Measurements from ENCODE around the gene ABCD4.

ABCD4 gene

GRCh38 chr14:74290415-74290814, 12.3 kb downstream of the ABCD4 start:
- ATAC-seq = peak; percentile 38
- TF ChIP-seq TSHZ2 (CRISPR knock-in tag; IDR thresholded peaks at IDR 0.05) (no peak), SNAI2 (CRISPR knock-in tag; IDR thresholded peaks at IDR 0.05) (no peak), CREB5 (CRISPR knock-in tag; IDR thresholded peaks at IDR 0.05; ENCODE audit: low read depth) (no peak), ZNF565 (CRISPR knock-in tag; conservative IDR thresholded peaks at IDR 0.05; ENCODE audit: low read depth) (no peak), ZFP30 (CRISPR knock-in tag; IDR thresholded peaks at IDR 0.05) (no peak), RARB (CRISPR knock-in tag; IDR thresholded peaks at IDR 0.05) (no peak), PATZ1 (CRISPR knock-in tag; IDR thresholded peaks at IDR 0.05; ENCODE audit: borderline replicate concordance) (no peak)

GRCh38 chr14:74289801-74290200, 12.9 kb downstream of the ABCD4 start:
- no peak for ATAC-seq
- TF ChIP-seq TCF4 (CRISPR knock-in tag; IDR thresholded peaks at IDR 0.05; ENCODE audit: borderline replicate concordance) (no peak), BACH2 (CRISPR knock-in tag; IDR thresholded peaks at IDR 0.05; ENCODE audit: borderline replicate concordance) (no peak), OSR1 (CRISPR knock-in tag; IDR thresholded peaks at IDR 0.05) (no peak), TOX (CRISPR knock-in tag; IDR thresholded peaks at IDR 0.05; ENCODE audit: borderline replicate concordance) (no peak), ESRRG (CRISPR knock-in tag; IDR thresholded peaks at IDR 0.05) (no peak), RARB (CRISPR knock-in tag; IDR thresholded peaks at IDR 0.05) (no peak)

- TF ChIP-seq CSDC2 (CRISPR knock-in tag; IDR thresholded peaks at IDR 0.05) = no peak
- TF ChIP-seq ZNF8 (CRISPR knock-in tag; IDR thresholded peaks at IDR 0.05) = no peak
- TF ChIP-seq ZFP30 (CRISPR knock-in tag; IDR thresholded peaks at IDR 0.05) = no peak
- no peak for TF ChIP-seq ZC3H10 (CRISPR knock-in tag; IDR thresholded peaks at IDR 0.05)
- no peak for TF ChIP-seq ARNTL (CRISPR knock-in tag; IDR thresholded peaks at IDR 0.05; ENCODE audit: borderline replicate concordance, low read depth)
- no peak for TF ChIP-seq POU6F1 (CRISPR knock-in tag; IDR thresholded peaks at IDR 0.05; ENCODE audit: borderline replicate concordance, low read depth)
- no peak for TF ChIP-seq ZNF565 (CRISPR knock-in tag; conservative IDR thresholded peaks at IDR 0.05; ENCODE audit: low read depth)
- TF ChIP-seq TOX (CRISPR knock-in tag; IDR thresholded peaks at IDR 0.05; ENCODE audit: borderline replicate concordance) = no peak
- TF ChIP-seq GLIS3 (CRISPR knock-in tag; IDR thresholded peaks at IDR 0.05) = no peak
- no peak for TF ChIP-seq SNAI2 (CRISPR knock-in tag; IDR thresholded peaks at IDR 0.05)
- no peak for TF ChIP-seq PATZ1 (CRISPR knock-in tag; IDR thresholded peaks at IDR 0.05; ENCODE audit: borderline replicate concordance)
- ATAC-seq = no peak
These were observed 16.0 kb downstream of the ABCD4 start for GRCh38 chr14:74286736-74287135.

- ATAC-seq = no peak; the same call in 2 of the 3 replicates
- TF ChIP-seq TOX (CRISPR knock-in tag; IDR thresholded peaks at IDR 0.05; ENCODE audit: borderline replicate concordance) = no peak
- TF ChIP-seq PATZ1 (CRISPR knock-in tag; IDR thresholded peaks at IDR 0.05; ENCODE audit: borderline replicate concordance) = no peak
- no peak for TF ChIP-seq CSDC2 (CRISPR knock-in tag; IDR thresholded peaks at IDR 0.05)
- TF ChIP-seq PPARA (CRISPR knock-in tag; IDR thresholded peaks at IDR 0.05; ENCODE audit: borderline replicate concordance) = no peak
- no peak for TF ChIP-seq GLIS3 (CRISPR knock-in tag; IDR thresholded peaks at IDR 0.05)
- TF ChIP-seq RARB (CRISPR knock-in tag; IDR thresholded peaks at IDR 0.05) = no peak
- no peak for TF ChIP-seq ZNF565 (CRISPR knock-in tag; conservative IDR thresholded peaks at IDR 0.05; ENCODE audit: low read depth)
- TF ChIP-seq CSRNP3 (CRISPR knock-in tag; IDR thresholded peaks at IDR 0.05) = no peak
- no peak for TF ChIP-seq ZFP30 (CRISPR knock-in tag; IDR thresholded peaks at IDR 0.05)
- TF ChIP-seq ZC3H10 (CRISPR knock-in tag; IDR thresholded peaks at IDR 0.05) = no peak
- TF ChIP-seq OSR1 (CRISPR knock-in tag; IDR thresholded peaks at IDR 0.05) = no peak
- no peak for TF ChIP-seq ARNTL (CRISPR knock-in tag; IDR thresholded peaks at IDR 0.05; ENCODE audit: borderline replicate concordance, low read depth)
- TF ChIP-seq CREB5 (CRISPR knock-in tag; IDR thresholded peaks at IDR 0.05; ENCODE audit: low read depth) = no peak
These were observed 21.7 kb downstream of the ABCD4 start for GRCh38 chr14:74281069-74281468.

Measured in SK-N-SH treated with all-trans-retinoic acid at 6 μM for 48 hours (cell line).